Liver (tissue), 9 donors: ENCODE results near the gene TBX2. TPM values are rescaled to one million over a fixed set of nuclear protein-coding genes. Genes with fewer than 3 reads are reported as not detected.
A peak's percentile ranks its signal among the peaks of the same experiment; 100 is the strongest.

Experiments used
- DNase-seq: peaks from one replicate; pipeline ENCODE4 v3.0.0-alpha.2; 2017; ENCODE audit warnings: low spot score
- H3K27ac ChIP-seq, 2 donors: one replicate each; pipeline ENCODE4 v1.7.0; 2013; ENCODE audit warnings: inconsistent platforms in 2 of 2, low read length in 2 of 2, control low read depth in 1 of 2, low read depth in 1 of 2, mild to moderate bottlenecking in 1 of 2
- H3K27me3 ChIP-seq, 4 donors: one replicate each; pipeline versions ENCODE4 v1.6.1 to v1.7.0; 2013; ENCODE audit warnings: low read length in 3 of 4, inconsistent platforms in 1 of 4, mild to moderate bottlenecking in 1 of 4, moderate library complexity in 1 of 4; ENCODE audit not compliant: control insufficient read depth in 4 of 4, insufficient read depth in 4 of 4
- H3K36me3 ChIP-seq, 4 donors: one replicate each; pipeline versions ENCODE4 v1.6.1 to v1.7.0; 2013; ENCODE audit warnings: low read length in 3 of 4, mild to moderate bottlenecking in 3 of 4, low read depth in 1 of 4, moderate library complexity in 1 of 4; ENCODE audit not compliant: control insufficient read depth in 4 of 4, insufficient read depth in 3 of 4
- H3K4me1 ChIP-seq, 4 donors: one replicate each; pipeline versions ENCODE4 v1.6.1 to v1.7.0; 2013; ENCODE audit warnings: low read length in 3 of 4, mild to moderate bottlenecking in 3 of 4, moderate library complexity in 1 of 4; ENCODE audit not compliant: control insufficient read depth in 4 of 4, insufficient read depth in 4 of 4
- H3K4me3 ChIP-seq, 3 donors: one replicate each; pipeline versions ENCODE4 v1.6.1 to v1.7.0; 2013; ENCODE audit warnings: low read length in 3 of 3, control low read depth in 1 of 3, low read depth in 1 of 3, mild to moderate bottlenecking in 1 of 3
- H3K9ac ChIP-seq, 2 donors: one replicate each; pipeline ENCODE4 v1.7.0; 2013; ENCODE audit warnings: low read length in 2 of 2, mild to moderate bottlenecking in 2 of 2, moderate library complexity in 2 of 2, control low read depth in 1 of 2, low read depth in 1 of 2
- H3K9me3 ChIP-seq, 4 donors: one replicate each; pipeline versions ENCODE4 v1.6.1 to v1.7.0; 2013; ENCODE audit warnings: low read length in 3 of 4; ENCODE audit not compliant: control insufficient read depth in 4 of 4
- FOXA1 ChIP-seq: IDR thresholded peaks from 2 replicates; pipeline ENCODE4 v1.6.1; 2016; ENCODE audit warnings: antibody characterized with exemption
- FOXA2 ChIP-seq: IDR thresholded peaks from 2 replicates; pipeline ENCODE4 v1.6.1; 2016; ENCODE audit warnings: antibody characterized with exemption
- GABPA ChIP-seq, 2 donors: IDR thresholded peaks in 1 of 2; conservative IDR thresholded peaks in 1 of 2; 2 replicates each; pipeline ENCODE4 v1.6.1; 2016; ENCODE audit warnings: antibody characterized with exemption in 2 of 2, mild to moderate bottlenecking in 1 of 2, moderate library complexity in 1 of 2
- HNF4A ChIP-seq, 2 donors: conservative IDR thresholded peaks; 2 replicates each; pipeline ENCODE4 v1.6.1; 2016; ENCODE audit warnings: antibody characterized with exemption in 2 of 2, mild to moderate bottlenecking in 2 of 2
- JUND ChIP-seq, 2 donors: IDR thresholded peaks; 2 replicates each; pipeline ENCODE4 v1.6.1; 2016; ENCODE audit warnings: antibody characterized with exemption in 2 of 2
- NR2F2 ChIP-seq: IDR thresholded peaks from 2 replicates; pipeline ENCODE4 v1.6.1; 2016; ENCODE audit warnings: antibody characterized with exemption
- RAD21 ChIP-seq, 2 donors: IDR thresholded peaks; 2 replicates each; pipeline ENCODE4 v1.6.1; 2016; ENCODE audit warnings: antibody characterized with exemption in 2 of 2, mild to moderate bottlenecking in 2 of 2
- RXRA ChIP-seq, 2 donors: IDR thresholded peaks; 2 replicates each; pipeline ENCODE4 v1.6.1; 2017 to 2018; ENCODE audit warnings: antibody characterized with exemption in 2 of 2, mild to moderate bottlenecking in 1 of 2
- SP1 ChIP-seq: IDR thresholded peaks from 2 replicates; pipeline ENCODE4 v1.6.1; 2018; ENCODE audit warnings: antibody characterized with exemption, mild to moderate bottlenecking
- TAF1 ChIP-seq: conservative IDR thresholded peaks from 2 replicates; pipeline ENCODE4 v1.6.1; 2016; ENCODE audit warnings: antibody characterized with exemption, mild to moderate bottlenecking
- YY1 ChIP-seq: IDR thresholded peaks from 2 replicates; pipeline ENCODE4 v1.6.1; 2016; ENCODE audit warnings: antibody characterized with exemption, mild to moderate bottlenecking
- WGBS: extraction: QIAGEN DNeasy Blood & Tissue Kit; methylation state at CpG from one replicate; pipeline ENCODE4 v1.1.7; 2013; 5-methylcytosine and 5-hydroxymethylcytosine counted together
- polyA plus RNA-seq, 2 donors: library from polyadenylated mRNA; stranded (reverse) in 1 of 2; unstranded in 1 of 2; fragments of 200-250 nt in 1 of 2; fragments of >200 nt in 1 of 2; fragmentation: Nextera tagmentation in 1 of 2; extraction: Ambion mirVana in 1 of 2; gene quantifications; one replicate each; pipeline versions ENCODE4 v1.2.1 to v1.2.3, GENCODE V29; 2013 to 2015
- total RNA-seq, 2 donors: library from RNA; depleted of rRNA; stranded (reverse); fragments of >200 nt; gene quantifications; one replicate each; pipeline ENCODE4 v1.2.3, GENCODE V29; 2014
- TF ChIP-seq, protein P1 (sequence below): fragments of 150-350 bp; IDR thresholded peaks from 2 replicates; pipeline ENCODE4 v1.5.1; 2017; ENCODE audit warnings: improper control_type of control experiment, low read depth, low read length; ENCODE audit not compliant: missing input control
- TF ChIP-seq, protein P2 (sequence below): IDR thresholded peaks from 2 replicates; pipeline ENCODE4 v1.6.1; 2016; ENCODE audit warnings: antibody characterized with exemption
- TF ChIP-seq, protein P3 (sequence below): IDR thresholded peaks from 2 replicates; pipeline ENCODE4 v1.6.1; 2016; ENCODE audit warnings: antibody characterized with exemption
- TF ChIP-seq, protein P4 (sequence below): IDR thresholded peaks from 2 replicates; pipeline ENCODE4 v1.6.1; 2016; ENCODE audit warnings: antibody characterized with exemption, mild to moderate bottlenecking
- donor health status: healthy.
- donor health status: healthy.
- donor health status: healthy.
- donor health status: healthy.
- donor health status: healthy.

The TBX2 gene
- total and polyA plus RNA-seq, 4 donors = 0.85 to 3.1 (median 2.5) TPM

DNA sequence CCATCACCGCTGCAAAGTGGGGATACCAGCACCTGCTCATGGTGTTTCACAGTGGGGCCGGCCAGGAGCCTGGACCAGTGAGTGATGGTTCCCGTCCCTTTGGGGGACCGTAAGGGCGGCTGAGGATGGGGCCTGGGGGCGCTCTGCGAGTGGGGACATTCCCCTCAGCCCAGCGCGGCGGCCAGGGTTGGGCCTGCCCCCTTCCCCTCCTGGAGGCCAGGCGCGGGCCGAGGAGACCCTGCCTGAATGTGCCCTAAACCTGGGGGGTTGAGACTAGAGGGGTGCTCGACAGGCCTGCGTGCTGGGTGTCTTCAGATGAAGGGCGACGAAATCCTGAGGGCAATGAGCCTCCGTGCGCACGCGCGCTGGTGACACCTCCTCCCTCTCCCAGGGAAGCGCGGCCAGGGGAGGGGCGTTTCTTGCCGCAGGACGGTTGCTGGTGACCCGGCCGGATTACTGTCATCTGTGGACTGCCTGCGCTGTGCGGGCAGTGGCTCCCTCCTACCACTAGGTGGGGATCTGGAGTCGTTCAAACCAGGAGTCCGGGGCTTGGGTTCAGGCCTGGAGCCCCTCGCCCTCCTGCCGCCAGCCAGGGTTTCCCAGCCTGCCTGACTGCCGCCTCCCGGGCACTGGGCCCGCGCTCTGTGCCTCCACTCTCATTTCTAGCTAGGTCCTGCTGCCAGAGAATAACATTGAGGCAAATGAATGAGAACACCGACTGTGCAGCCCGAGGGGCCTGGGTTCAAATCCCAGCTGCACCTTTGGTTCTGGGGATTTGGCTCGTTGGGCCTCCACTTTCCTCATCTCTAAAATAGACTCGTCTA, 17.1 kb downstream of the TBX2 start:
- Histone ChIP-seq H3K4me1 (peaks cover 2 to 24% (median 13%) of the 10 kb centered on the region in 4 donors), H3K9me3 (no peaks in the 10 kb centered on the region), H3K27me3 (peaks cover 0 to 5% (median 0%) of the 10 kb centered on the region in 4 donors), H3K9ac (no peak overlapping the region), H3K36me3 (no peaks in the 10 kb centered on the region), H3K27ac (no peak overlapping the region), H3K4me3 (no peak overlapping the region)
- peak; percentile 78 for DNase-seq
- 19% methylated on average over 43 of the region's 43 CpGs for WGBS
- TF ChIP-seq, protein P1, sequence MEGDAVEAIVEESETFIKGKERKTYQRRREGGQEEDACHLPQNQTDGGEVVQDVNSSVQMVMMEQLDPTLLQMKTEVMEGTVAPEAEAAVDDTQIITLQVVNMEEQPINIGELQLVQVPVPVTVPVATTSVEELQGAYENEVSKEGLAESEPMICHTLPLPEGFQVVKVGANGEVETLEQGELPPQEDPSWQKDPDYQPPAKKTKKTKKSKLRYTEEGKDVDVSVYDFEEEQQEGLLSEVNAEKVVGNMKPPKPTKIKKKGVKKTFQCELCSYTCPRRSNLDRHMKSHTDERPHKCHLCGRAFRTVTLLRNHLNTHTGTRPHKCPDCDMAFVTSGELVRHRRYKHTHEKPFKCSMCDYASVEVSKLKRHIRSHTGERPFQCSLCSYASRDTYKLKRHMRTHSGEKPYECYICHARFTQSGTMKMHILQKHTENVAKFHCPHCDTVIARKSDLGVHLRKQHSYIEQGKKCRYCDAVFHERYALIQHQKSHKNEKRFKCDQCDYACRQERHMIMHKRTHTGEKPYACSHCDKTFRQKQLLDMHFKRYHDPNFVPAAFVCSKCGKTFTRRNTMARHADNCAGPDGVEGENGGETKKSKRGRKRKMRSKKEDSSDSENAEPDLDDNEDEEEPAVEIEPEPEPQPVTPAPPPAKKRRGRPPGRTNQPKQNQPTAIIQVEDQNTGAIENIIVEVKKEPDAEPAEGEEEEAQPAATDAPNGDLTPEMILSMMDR = peak; percentile 94
- no peak for TF ChIP-seq NR2F2
- TF ChIP-seq, protein P2, sequence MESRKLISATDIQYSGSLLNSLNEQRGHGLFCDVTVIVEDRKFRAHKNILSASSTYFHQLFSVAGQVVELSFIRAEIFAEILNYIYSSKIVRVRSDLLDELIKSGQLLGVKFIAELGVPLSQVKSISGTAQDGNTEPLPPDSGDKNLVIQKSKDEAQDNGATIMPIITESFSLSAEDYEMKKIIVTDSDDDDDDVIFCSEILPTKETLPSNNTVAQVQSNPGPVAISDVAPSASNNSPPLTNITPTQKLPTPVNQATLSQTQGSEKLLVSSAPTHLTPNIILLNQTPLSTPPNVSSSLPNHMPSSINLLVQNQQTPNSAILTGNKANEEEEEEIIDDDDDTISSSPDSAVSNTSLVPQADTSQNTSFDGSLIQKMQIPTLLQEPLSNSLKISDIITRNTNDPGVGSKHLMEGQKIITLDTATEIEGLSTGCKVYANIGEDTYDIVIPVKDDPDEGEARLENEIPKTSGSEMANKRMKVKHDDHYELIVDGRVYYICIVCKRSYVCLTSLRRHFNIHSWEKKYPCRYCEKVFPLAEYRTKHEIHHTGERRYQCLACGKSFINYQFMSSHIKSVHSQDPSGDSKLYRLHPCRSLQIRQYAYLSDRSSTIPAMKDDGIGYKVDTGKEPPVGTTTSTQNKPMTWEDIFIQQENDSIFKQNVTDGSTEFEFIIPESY = no peak
- TF ChIP-seq HNF4A (conservative IDR thresholded peaks at IDR 0.05) = no peak
- no peak for TF ChIP-seq JUND (IDR thresholded peaks at IDR 0.05)
- peak; percentile 10 to 18 for TF ChIP-seq RXRA (IDR thresholded peaks at IDR 0.05)
- TF ChIP-seq, protein P3, sequence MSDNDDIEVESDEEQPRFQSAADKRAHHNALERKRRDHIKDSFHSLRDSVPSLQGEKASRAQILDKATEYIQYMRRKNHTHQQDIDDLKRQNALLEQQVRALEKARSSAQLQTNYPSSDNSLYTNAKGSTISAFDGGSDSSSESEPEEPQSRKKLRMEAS = no peak
- TF ChIP-seq, protein P4, sequence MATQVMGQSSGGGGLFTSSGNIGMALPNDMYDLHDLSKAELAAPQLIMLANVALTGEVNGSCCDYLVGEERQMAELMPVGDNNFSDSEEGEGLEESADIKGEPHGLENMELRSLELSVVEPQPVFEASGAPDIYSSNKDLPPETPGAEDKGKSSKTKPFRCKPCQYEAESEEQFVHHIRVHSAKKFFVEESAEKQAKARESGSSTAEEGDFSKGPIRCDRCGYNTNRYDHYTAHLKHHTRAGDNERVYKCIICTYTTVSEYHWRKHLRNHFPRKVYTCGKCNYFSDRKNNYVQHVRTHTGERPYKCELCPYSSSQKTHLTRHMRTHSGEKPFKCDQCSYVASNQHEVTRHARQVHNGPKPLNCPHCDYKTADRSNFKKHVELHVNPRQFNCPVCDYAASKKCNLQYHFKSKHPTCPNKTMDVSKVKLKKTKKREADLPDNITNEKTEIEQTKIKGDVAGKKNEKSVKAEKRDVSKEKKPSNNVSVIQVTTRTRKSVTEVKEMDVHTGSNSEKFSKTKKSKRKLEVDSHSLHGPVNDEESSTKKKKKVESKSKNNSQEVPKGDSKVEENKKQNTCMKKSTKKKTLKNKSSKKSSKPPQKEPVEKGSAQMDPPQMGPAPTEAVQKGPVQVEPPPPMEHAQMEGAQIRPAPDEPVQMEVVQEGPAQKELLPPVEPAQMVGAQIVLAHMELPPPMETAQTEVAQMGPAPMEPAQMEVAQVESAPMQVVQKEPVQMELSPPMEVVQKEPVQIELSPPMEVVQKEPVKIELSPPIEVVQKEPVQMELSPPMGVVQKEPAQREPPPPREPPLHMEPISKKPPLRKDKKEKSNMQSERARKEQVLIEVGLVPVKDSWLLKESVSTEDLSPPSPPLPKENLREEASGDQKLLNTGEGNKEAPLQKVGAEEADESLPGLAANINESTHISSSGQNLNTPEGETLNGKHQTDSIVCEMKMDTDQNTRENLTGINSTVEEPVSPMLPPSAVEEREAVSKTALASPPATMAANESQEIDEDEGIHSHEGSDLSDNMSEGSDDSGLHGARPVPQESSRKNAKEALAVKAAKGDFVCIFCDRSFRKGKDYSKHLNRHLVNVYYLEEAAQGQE = no peak
- no peak for TF ChIP-seq FOXA2
- peak; percentile 81 to 90 for TF ChIP-seq RAD21 (IDR thresholded peaks at IDR 0.05)
- no peak for TF ChIP-seq FOXA1

DNA sequence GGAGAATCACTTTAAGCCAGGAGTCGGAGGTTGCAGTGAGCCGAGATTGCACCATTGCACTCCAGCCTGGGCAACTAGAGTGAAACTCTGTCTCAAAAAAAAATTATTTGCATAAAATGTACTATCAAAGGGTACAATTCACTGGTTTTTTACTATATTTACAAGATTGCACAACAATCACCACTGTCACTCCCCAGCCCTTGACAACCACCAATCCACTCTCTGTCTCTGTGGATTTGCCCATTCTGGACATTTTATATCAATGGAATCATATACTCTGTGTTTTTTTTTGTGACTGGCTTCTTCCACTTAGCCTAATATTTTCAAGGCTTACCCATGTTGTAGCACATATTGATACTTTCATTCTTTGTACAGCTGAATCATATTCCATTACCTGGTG, 18.8 kb downstream of the TBX2 start:
- Histone ChIP-seq H3K27ac (no peak overlapping the region), H3K36me3 (no peaks in the 10 kb centered on the region), H3K9ac (no peak overlapping the region), H3K9me3 (no peaks in the 10 kb centered on the region), H3K4me1 (peaks cover 0 to 14% (median 4%) of the 10 kb centered on the region in 4 donors), H3K27me3 (peaks cover 0 to 5% (median 0%) of the 10 kb centered on the region in 4 donors), H3K4me3 (no peak overlapping the region)
- DNase-seq = no peak
- 77% methylated on average over 2 of the region's 2 CpGs for WGBS
- no peak for TF ChIP-seq GABPA (IDR thresholded peaks at IDR 0.05 in 1 of 2, conservative IDR thresholded peaks at IDR 0.05 in 1 of 2)
- TF ChIP-seq YY1 = no peak
- TF ChIP-seq NR2F2 = no peak
- TF ChIP-seq, protein P4 = no peak
- TF ChIP-seq TAF1 = no peak
- TF ChIP-seq FOXA1 = no peak
- TF ChIP-seq, protein P2 = no peak
- TF ChIP-seq, protein P3 = no peak
- TF ChIP-seq RAD21 (IDR thresholded peaks at IDR 0.05) = no peak
- no peak for TF ChIP-seq JUND (IDR thresholded peaks at IDR 0.05)
- TF ChIP-seq SP1 = no peak
